ENCODE measurements around the gene IDH2. TPM values are rescaled to one million over a fixed set of nuclear protein-coding genes. Genes with fewer than 3 reads are reported as not detected.

IDH2 gene
- total RNA-seq, 2 experiments from 2014 or later: 38.0 to 38.2 TPM

- Mint-ChIP-seq H3K36me3 (ENCODE audit: low read depth) (no peaks in the 10 kb centered on the region), H3K4me1 (ENCODE audit: low read depth) (peaks cover 43% of the 10 kb centered on the region), H3K9me3 (no peaks in the 10 kb centered on the region), H3K27ac (peak overlapping the region; percentile 88), H3K4me3 (peak overlapping the region; percentile 90), H3K27me3 (no peaks in the 10 kb centered on the region)
- TF ChIP-seq CTCF (IDR thresholded peaks at IDR 0.05): no peak
- ChIA-PET POLR2A (interaction anchor here (1.6 kb wide), 1 partner anchor 44 kb away, joined by 4 read pairs; no protein-coding TSS in a partner anchor), CTCF (interaction anchor here (0.8 kb wide), 1 partner anchor 12 kb away, joined by 3 read pairs; no protein-coding TSS in a partner anchor)
- Histone ChIP-seq H3K36me3 (ENCODE audit: insufficient read depth, low read length) (no peaks in the 10 kb centered on the region), H3K27ac (ENCODE audit: low read depth in 1 of 2, low read length in 2 of 2) (no peak overlapping the region), H3K27me3 (ENCODE audit: control insufficient read depth in 1 of 2, insufficient read depth in 2 of 2, low read length in 2 of 2) (no peaks in the 10 kb centered on the region), H3K4me3 (ENCODE audit: low read length) (no peak overlapping the region), H3K9me3 (ENCODE audit: control insufficient read depth in 1 of 2, insufficient read depth in 1 of 2, low read length in 2 of 2) (no peaks in the 10 kb centered on the region), H3K4me1 (ENCODE audit: insufficient read depth, low read length) (peaks cover 36% of the 10 kb centered on the region)
- intact Hi-C loops (cut with DNase I, micrococcal nuclease): loop anchor here in 1 of 2 experiments (2.0 to 10.0 kb wide), 3 partner anchors 39 to 611 kb away; partner anchors contain the start of genes BLM, CIB1 and GDPGP1
- ATAC-seq (ENCODE audit: poor library complexity) (no peak), DNase-seq (no peak)
These were observed 1.5 kb upstream of the IDH2 start for GRCh38 chr15:90103701-90104329.

- ATAC-seq (ENCODE audit: poor library complexity): no peak
- peaks cover 55% of the 10 kb centered on the region for H3K4me1 ChIP-seq (ENCODE audit: insufficient read depth, low read length)
- H3K36me3 Mint-ChIP-seq (ENCODE audit: low read depth): peaks cover 4% of the 10 kb centered on the region
- ChIA-PET POLR2A (interaction anchor here (1.1 to 2.8 kb wide), 5 partner anchors 16 to 207 kb away, joined by 3 to 16 read pairs (median 4); partner anchors contain the start of genes AP3S2, CIB1, GDPGP1 and NGRN), CTCF (interaction anchor here (1.4 to 1.8 kb wide), 3 partner anchors 30 to 192 kb away, joined by 3 to 5 read pairs (median 4); no protein-coding TSS in a partner anchor)
- no peaks in the 10 kb centered on the region for H3K27me3 ChIP-seq (ENCODE audit: control insufficient read depth in 1 of 2, insufficient read depth in 2 of 2, low read length in 2 of 2)
- H3K9me3 ChIP-seq (ENCODE audit: control insufficient read depth in 1 of 2, insufficient read depth in 1 of 2, low read length in 2 of 2): no peaks in the 10 kb centered on the region
- H3K4me3 Mint-ChIP-seq: peak overlapping the region; percentile 74
- no peak for TF ChIP-seq CTCF (IDR thresholded peaks at IDR 0.05)
- peak overlapping the region; percentile 87 for H3K27ac Mint-ChIP-seq
- DNase-seq: peak in 6 of 14 experiments; percentile 20 to 67 (median 58)
- H3K4me1 Mint-ChIP-seq (ENCODE audit: low read depth): peaks cover 67% of the 10 kb centered on the region
- peak overlapping the region; percentile 75 for H3K4me3 ChIP-seq (ENCODE audit: low read length)
- no peaks in the 10 kb centered on the region for H3K36me3 ChIP-seq (ENCODE audit: insufficient read depth, low read length)
- H3K27me3 Mint-ChIP-seq: no peaks in the 10 kb centered on the region
- peak overlapping the region; percentile 84 to 86 for H3K27ac ChIP-seq (ENCODE audit: low read depth in 1 of 2, low read length in 2 of 2)
- no peaks in the 10 kb centered on the region for H3K9me3 Mint-ChIP-seq
- intact Hi-C loops (cut with DNase I, micrococcal nuclease): loop anchor here in 1 of 2 experiments (5.0 to 10.0 kb wide), 2 partner anchors 131 to 613 kb away; partner anchors contain the start of genes BLM, CIB1 and GDPGP1
These were observed 919 bp downstream of the IDH2 start for GRCh38 chr15:90101130-90101968.
